IMR-90 (cell line): ENCODE measurements around the gene ERBB4. TPM values are rescaled to one million over a fixed set of nuclear protein-coding genes. Genes with fewer than 3 reads are reported as not detected.

Source experiments
- ATAC-seq: fragments of 200-7000 bp; cut with Tn5 transposase; 2 replicates; pipeline ENCODE4 v1.9.1; 2020; ENCODE audit warnings: low read depth, mild to moderate bottlenecking, moderate library complexity
- BruUV-seq: library from RNA; stranded (reverse); fragments of 400-500 nt; replicated peaks from 2 replicates; lab custom pipeline; 2021; lab: Mats Ljungman, UMichigan
- CTCF ChIA-PET: fragments of 300-600 bp; formaldehyde crosslinking; extraction: SDS; loops from one replicate; lab custom pipeline; 2021; ENCODE audit warnings: antibody characterized with exemption; lab: Yijun Ruan, JAX
- POLR2A ChIA-PET: fragments of 300-600 bp; sonication (Branson Sonifier 250); formaldehyde crosslinking; loops from one replicate; lab custom pipeline; 2022; ENCODE audit warnings: antibody characterized with exemption; ENCODE audit not compliant: unreplicated experiment; lab: Charles Lee
- DNase-seq: peaks from one replicate; pipeline ENCODE4 v3.0.0; 2013
- H2AFZ ChIP-seq: replicated peaks from 2 replicates; pipeline ENCODE3; 2013; ENCODE audit warnings: low read length, mild to moderate bottlenecking; ENCODE audit not compliant: poor library complexity
- H2AK5ac ChIP-seq: 2 replicates; pipeline ENCODE4 v1.6.1; 2013; ENCODE audit warnings: low read depth, low read length, inconsistent platforms
- H2AK9ac ChIP-seq: replicated peaks from 2 replicates; pipeline ENCODE3; 2013; ENCODE audit warnings: mild to moderate bottlenecking, low read depth, low read length, moderate library complexity; ENCODE audit not compliant: poor library complexity
- H2BK120ac ChIP-seq: 2 replicates; pipeline ENCODE4 v1.6.1; 2013; ENCODE audit warnings: low read depth, low read length, inconsistent platforms
- H2BK15ac ChIP-seq: 3 replicates; pipeline ENCODE4 v1.6.1; 2013; ENCODE audit warnings: low read depth, low read length, inconsistent platforms
- H2BK20ac ChIP-seq: 2 replicates; pipeline ENCODE4 v1.6.1; 2013; ENCODE audit warnings: low read depth, mild to moderate bottlenecking, inconsistent platforms, low read length, moderate library complexity
- H2BK5ac ChIP-seq: 2 replicates; pipeline ENCODE4 v1.6.1; 2013; ENCODE audit warnings: mild to moderate bottlenecking, low read depth, low read length, inconsistent platforms; ENCODE audit not compliant: poor library complexity, severe bottlenecking
- H3K14ac ChIP-seq: replicated peaks from 2 replicates; pipeline ENCODE4 v1.6.1; 2013; ENCODE audit warnings: low read depth, low read length, inconsistent platforms
- H3K18ac ChIP-seq: 2 replicates; pipeline ENCODE4 v1.6.1; 2013; ENCODE audit warnings: low read depth, low read length, control low read depth
- H3K23ac ChIP-seq: 2 replicates; pipeline ENCODE4 v1.6.1; 2013; ENCODE audit warnings: low read depth, low read length, inconsistent platforms
- H3K27ac ChIP-seq: 2 replicates; pipeline ENCODE4 v1.5.1; 2013; ENCODE audit warnings: mild to moderate bottlenecking, control low read depth, low read length; ENCODE audit not compliant: insufficient read depth
- H3K27me3 ChIP-seq: 2 replicates; pipeline ENCODE4 v1.6.1; 2013; ENCODE audit warnings: low read length; ENCODE audit not compliant: control insufficient read depth, insufficient read depth
- H3K36me3 ChIP-seq: 2 replicates; pipeline ENCODE4 v1.6.1; 2013; ENCODE audit warnings: low read length, mixed read lengths; ENCODE audit not compliant: control insufficient read depth, insufficient read depth
- H3K4ac ChIP-seq: 2 replicates; pipeline ENCODE4 v1.6.1; 2013; ENCODE audit warnings: low read depth, low read length, inconsistent platforms
- H3K4me1 ChIP-seq: 2 replicates; pipeline ENCODE4 v1.6.1; 2013; ENCODE audit warnings: low read length, mixed read lengths; ENCODE audit not compliant: control insufficient read depth, insufficient read depth
- H3K4me2 ChIP-seq: 2 replicates; pipeline ENCODE4 v1.6.1; 2013; ENCODE audit warnings: low read depth, mild to moderate bottlenecking, control low read depth, low read length, moderate library complexity
- H3K4me3 ChIP-seq: 2 replicates; pipeline ENCODE4 v1.5.1; 2013; ENCODE audit warnings: low read depth, mild to moderate bottlenecking, control low read depth, low read length, moderate library complexity; ENCODE audit not compliant: insufficient read depth
- H3K56ac ChIP-seq: 2 replicates; pipeline ENCODE4 v1.6.1; 2013; ENCODE audit warnings: low read length, inconsistent platforms; ENCODE audit not compliant: insufficient read depth; ENCODE audit errors: extremely low read depth
- H3K79me1 ChIP-seq, 2 experiments: 2 replicates each; pipeline ENCODE4 v1.6.1; 2013; ENCODE audit warnings: low read length in 2 of 2, inconsistent platforms in 1 of 2, low read depth in 1 of 2
- H3K9ac ChIP-seq: 2 replicates; pipeline ENCODE4 v1.6.1; 2013; ENCODE audit warnings: low read depth, low read length, control low read depth
- H3K9me1 ChIP-seq: 2 replicates; pipeline ENCODE4 v1.6.1; 2013; ENCODE audit warnings: low read length, inconsistent platforms; ENCODE audit not compliant: insufficient read depth
- H3K9me3 ChIP-seq: 2 replicates; pipeline ENCODE4 v1.6.1; 2013; ENCODE audit warnings: low read length; ENCODE audit not compliant: control insufficient read depth, insufficient read depth
- H4K20me1 ChIP-seq: 2 replicates; pipeline ENCODE4 v1.6.1; 2013; ENCODE audit warnings: low read length, inconsistent platforms; ENCODE audit not compliant: insufficient read depth
- H4K5ac ChIP-seq: 2 replicates; pipeline ENCODE4 v1.6.1; 2013; ENCODE audit warnings: mild to moderate bottlenecking, low read depth, low read length, control low read depth
- H4K8ac ChIP-seq, 2 experiments: 2 replicates each; pipeline ENCODE4 v1.6.1; 2013; ENCODE audit warnings: low read depth in 2 of 2, low read length in 2 of 2, control low read depth in 1 of 2, inconsistent platforms in 1 of 2
- H4K91ac ChIP-seq: 2 replicates; pipeline ENCODE4 v1.6.1; 2013; ENCODE audit warnings: low read depth, low read length, inconsistent platforms; ENCODE audit not compliant: insufficient read depth
- WGBS, 2 experiments: methylation state at CpG; one replicate each; pipeline versions ENCODE4 v1.1.5 to v1.1.7; 2013; ENCODE audit warnings: missing lambda C conversion rate in 2 of 2; ENCODE audit not compliant: insufficient read length in 1 of 2; ENCODE audit errors: extremely low coverage in 2 of 2; 5-methylcytosine and 5-hydroxymethylcytosine counted together
- dilution Hi-C: fragments of 300-500 bp; cut with HindIII; formaldehyde crosslinking; loops from one replicate; pipeline ENCODE4 v1.14.3; 2018; ENCODE audit warnings: low sequenced_read_pairs; ENCODE audit not compliant: unreplicated experiment
- in situ Hi-C: fragments of 300-500 bp; cut with MboI; formaldehyde crosslinking; loops from 3 replicates; pipeline ENCODE4 v1.14.3; 2019; ENCODE audit warnings: low sequenced_read_pairs, inconsistent platforms, mixed read lengths
- intact Hi-C: fragments of 100-400 bp; cut with micrococcal nuclease; formaldehyde crosslinking; loops from 2 replicates; pipeline ENCODE4 v1.10.0; 2022
- polyA plus RNA-seq, 3 experiments: library from polyadenylated mRNA; depleted of rRNA; stranded (reverse); fragments of >200 nt; gene quantifications; 2 replicates each; pipeline ENCODE4 v1.2.3, GENCODE V29; 2012; ENCODE audit warnings: low replicate concordance in 1 of 3
- total RNA-seq: library from RNA; depleted of rRNA; stranded (reverse); fragments of >200 nt; gene quantifications from 2 replicates; pipeline ENCODE4 v1.2.3, GENCODE V29; 2012
- TF ChIP-seq, protein P1 (sequence below): fragments of 150-350 bp; IDR thresholded peaks from 2 replicates; pipeline ENCODE4 v1.6.1; 2016; ENCODE audit warnings: low read depth, mild to moderate bottlenecking, low read length, moderate library complexity, borderline replicate concordance

The ERBB4 gene
- total and polyA plus RNA-seq, 2 of the 4 experiments (the other 2 are of a cell fraction) = not detected

DNA sequence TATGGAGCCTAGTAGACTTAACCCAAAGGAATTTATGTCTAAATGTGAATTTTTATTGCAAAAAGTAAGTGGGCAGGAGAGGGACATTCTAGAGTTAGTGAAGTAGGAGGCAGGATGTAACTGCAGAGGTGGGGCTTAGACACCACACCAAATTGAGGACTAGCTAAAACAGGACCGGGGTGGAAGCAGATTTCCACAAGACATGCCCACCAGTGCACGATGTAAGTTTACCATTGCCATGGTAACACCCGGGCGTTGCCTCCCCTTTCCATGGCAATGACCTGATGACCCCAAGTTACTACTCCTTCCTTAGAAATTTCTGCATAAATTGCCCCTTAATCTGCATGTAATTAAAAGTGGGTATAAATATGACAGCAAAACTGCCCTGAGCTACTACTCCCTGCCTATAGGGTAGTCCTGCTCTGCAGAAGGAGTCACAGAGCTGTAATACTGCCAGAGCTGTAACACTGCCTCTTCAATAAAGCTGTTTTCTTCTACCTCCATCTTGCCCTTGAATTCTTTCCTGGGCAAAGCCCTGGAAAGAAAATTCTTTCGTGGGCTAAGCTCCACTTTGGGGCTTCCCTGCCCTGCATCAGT lies 509.7 kb downstream of the ERBB4 start:
- H3K36me3 ChIP-seq = no peaks in the 10 kb centered on the region
- H2BK20ac ChIP-seq = no peak overlapping the region
- POLR2A ChIA-PET = no interaction called here
- H2AK5ac ChIP-seq = peak overlapping the region; percentile 37; the same call in 1 of the 2 replicates
- dilution Hi-C loops = no loop called here
- no peak overlapping the region for H3K18ac ChIP-seq
- no peaks in the 10 kb centered on the region for H3K9me3 ChIP-seq
- in situ Hi-C loops = no loop called here
- no peaks in the 10 kb centered on the region for H3K9me1 ChIP-seq
- CTCF ChIA-PET = no interaction called here
- no peak overlapping the region for H3K56ac ChIP-seq
- H3K27ac ChIP-seq = no peak overlapping the region
- no peaks in the 10 kb centered on the region for H3K79me1 ChIP-seq
- H3K4me1 ChIP-seq = no peaks in the 10 kb centered on the region; the same call in 1 of the 2 replicates
- H4K5ac ChIP-seq = no peak overlapping the region
- H3K4me2 ChIP-seq = no peak overlapping the region
- no peak overlapping the region for H4K8ac ChIP-seq
- no peak overlapping the region for H2BK15ac ChIP-seq
- H3K4me3 ChIP-seq = no peak overlapping the region
- DNase-seq (no peak), ATAC-seq (no peak)
- H3K9ac ChIP-seq = no peak overlapping the region
- H3K14ac ChIP-seq = no peak overlapping the region
- H2AFZ ChIP-seq = no peak overlapping the region
- H2AK9ac ChIP-seq = no peak overlapping the region
- H3K4ac ChIP-seq = no peak overlapping the region
- TF ChIP-seq, protein P1, sequence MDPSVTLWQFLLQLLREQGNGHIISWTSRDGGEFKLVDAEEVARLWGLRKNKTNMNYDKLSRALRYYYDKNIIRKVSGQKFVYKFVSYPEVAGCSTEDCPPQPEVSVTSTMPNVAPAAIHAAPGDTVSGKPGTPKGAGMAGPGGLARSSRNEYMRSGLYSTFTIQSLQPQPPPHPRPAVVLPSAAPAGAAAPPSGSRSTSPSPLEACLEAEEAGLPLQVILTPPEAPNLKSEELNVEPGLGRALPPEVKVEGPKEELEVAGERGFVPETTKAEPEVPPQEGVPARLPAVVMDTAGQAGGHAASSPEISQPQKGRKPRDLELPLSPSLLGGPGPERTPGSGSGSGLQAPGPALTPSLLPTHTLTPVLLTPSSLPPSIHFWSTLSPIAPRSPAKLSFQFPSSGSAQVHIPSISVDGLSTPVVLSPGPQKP = no peak
- H2BK120ac ChIP-seq = peak overlapping the region; percentile 43; the same call in 1 of the 2 replicates
- intact Hi-C loops = no loop called here
- H4K20me1 ChIP-seq = no peaks in the 10 kb centered on the region
- H3K23ac ChIP-seq = no peak overlapping the region
- no CpG with 5 or more reads among the region's 5 CpGs for WGBS, 2 experiments
- no TSS peak for BruUV-seq
- no peak overlapping the region for H2BK5ac ChIP-seq
- H4K91ac ChIP-seq = no peak overlapping the region
- no peaks in the 10 kb centered on the region for H3K27me3 ChIP-seq
